Hypothalamus (tissue), 51 donors: ENCODE results near the gene KRTAP17-1.
A peak's percentile ranks its signal among the peaks of the same experiment; 100 is the strongest.
"Not testable (repeated sequence)": the region's sequence is repeated elsewhere in the genome, so short reads cannot be mapped to it uniquely, and the experiment has no call there.

Experiments
- DNase-seq, 51 donors: peaks; one replicate each; lab custom pipeline; 2025; lab: John Stamatoyannopoulos, UW

The KRTAP17-1 gene, protein sequence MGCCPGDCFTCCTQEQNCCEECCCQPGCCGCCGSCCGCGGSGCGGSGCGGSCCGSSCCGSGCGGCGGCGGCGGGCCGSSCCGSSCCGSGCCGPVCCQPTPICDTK

DNA sequence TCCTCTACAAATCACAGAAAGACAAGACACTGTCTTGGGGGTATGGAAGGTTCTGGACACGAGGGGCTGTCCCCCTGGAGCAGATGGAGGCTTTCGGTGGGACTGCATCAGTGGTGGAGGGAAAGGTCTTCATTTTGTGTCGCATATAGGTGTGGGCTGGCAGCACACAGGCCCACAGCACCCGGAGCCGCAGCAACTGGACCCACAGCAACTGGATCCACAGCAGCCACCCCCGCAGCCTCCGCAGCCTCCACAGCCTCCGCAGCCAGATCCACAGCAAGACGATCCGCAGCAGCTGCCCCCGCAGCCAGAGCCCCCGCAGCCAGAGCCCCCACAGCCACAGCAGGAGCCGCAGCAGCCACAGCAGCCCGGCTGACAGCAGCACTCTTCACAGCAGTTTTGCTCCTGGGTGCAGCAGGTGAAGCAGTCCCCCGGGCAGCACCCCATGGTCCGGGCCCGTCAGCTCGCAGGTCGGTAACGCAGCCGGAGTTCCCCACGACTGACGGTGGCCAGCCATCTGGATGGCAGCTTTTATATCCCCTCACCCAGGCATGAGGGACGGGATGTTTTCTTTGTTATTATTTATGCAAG is at the start of gene KRTAP17-1:
TSS of gene KRTAP17-1 (minus strand) at position 507 of the 591 bp plus-strand sequence. CDS start at position 447, 60 bp downstream.
- DNase-seq, result no peak

DNA sequence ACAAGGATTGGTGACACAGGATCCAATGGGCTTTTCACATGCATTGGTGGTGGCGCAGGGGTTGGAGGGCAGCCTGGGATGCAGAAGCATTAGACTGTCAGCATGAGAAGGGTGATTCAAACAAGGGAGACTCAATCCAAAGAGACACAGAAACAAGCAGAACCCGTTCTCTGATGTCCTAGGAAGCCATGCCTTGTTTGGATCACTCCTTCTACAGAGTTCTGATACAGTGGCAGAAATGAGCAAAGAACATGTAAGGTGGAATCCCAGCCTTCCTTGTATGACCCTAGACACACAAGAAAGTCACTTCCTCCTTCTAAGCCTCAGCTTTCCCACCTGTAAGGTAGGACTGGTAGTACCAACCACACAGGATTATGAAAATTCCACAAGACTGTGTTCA is 48.4 kb upstream of the KRTAP17-1 start:
- no peak for DNase-seq

DNA sequence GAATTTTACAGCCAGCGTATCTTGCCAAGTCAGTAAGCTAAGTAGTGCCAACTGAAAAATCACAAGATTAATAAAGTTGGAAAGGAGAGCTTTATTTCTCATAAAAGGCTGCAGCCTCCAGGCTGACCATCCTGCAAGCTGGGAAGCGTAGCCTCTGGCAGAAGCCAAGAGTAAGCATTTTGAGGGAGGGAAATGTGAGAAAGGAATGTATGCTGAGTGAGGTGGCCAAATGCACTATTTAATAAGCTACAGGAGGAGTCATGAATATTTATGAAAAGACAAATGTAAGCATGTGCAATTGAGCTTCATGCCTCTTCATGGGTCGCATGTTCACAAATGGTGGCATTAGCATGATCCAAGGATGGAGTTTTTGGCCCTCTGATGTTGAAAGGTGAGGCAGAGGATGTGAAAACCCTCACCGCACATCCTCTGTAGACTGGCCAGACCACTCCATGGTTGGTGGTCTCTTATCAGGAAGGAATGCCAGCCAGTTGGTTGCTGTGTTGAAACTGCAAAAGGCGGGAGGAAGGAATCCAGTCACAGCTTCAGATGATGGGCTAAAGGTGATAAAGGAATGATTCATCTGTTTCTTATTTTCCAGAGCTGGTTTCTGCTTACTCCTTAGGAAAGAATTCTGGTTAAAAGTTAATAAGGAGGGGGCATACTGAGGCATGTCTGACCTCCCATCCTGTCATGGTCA is 44.9 kb upstream of the KRTAP17-1 start:
- DNase-seq, result no peak

DNA sequence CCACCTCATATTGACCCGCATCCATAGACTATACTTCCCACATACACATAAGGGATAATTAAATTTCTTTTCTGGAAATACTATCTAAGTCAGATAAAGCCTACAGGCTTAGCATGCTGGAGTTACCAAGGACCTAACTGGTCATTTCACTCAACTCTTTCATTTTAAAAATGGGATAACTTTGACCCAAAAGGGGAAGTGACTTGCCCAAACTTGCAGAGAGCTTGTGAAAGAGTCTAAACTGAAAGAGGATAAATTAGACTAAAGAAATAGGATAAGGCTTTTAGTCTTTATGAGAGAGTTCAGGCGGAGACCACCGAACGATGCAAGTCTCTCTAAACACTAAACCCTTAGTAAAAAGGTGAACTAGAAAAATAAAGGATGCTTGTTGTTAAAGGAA is 39.0 kb upstream of the KRTAP17-1 start:
- DNase-seq, result no peak

DNA sequence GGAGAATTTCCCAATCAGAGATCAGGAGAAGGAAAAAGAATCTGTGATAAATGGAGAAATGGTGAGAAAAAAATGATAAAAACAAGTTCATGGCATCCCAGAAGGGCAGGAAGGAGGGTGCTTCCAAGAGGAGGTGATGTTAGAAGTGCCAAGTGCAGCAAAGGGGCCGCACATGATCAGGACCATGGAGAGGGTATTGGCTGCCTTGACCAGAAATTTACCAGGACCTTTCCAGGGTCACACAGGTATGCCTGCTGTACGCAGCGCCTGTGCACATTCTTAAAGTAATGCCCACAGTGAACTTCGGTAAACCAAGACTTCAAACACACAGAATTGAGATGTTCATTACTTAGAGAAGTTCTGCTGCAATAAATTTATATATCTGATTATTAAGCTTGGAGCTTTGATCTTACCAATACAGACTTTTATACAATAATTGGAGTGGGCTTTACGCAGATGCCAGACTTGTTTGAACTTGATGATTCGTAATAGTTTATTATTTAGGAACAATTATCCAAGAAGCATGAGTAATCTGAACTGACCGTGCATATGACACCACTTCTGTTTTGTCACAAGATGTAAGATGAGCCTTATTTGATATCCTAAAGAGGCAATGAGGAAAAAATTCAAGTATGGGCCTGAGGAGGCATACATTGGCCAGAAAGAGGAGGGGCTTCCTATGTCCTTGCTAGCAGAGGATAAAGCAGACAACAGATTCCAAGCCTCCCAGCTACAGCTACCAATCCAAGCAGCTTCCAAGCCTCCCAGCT is 37.3 kb upstream of the KRTAP17-1 start:
- DNase-seq, result no peak

DNA sequence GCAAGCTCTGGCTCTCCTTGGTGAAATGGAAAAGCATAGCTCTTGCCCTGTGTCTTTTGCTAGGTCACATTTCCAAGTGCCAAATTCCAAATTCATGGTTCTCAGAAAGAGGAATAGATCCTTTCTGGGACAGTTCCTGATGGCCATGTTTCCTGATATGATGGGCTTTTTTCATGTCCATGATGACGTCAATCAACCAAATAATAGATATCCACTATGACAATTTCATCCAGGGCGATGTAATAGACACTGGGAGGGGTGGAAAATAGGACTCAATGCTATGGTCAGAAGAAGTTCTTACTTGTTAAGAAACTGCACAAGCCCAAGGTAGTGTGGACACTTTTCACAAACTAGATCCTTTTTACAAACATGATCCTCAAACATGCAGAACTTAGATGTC is 35.7 kb upstream of the KRTAP17-1 start:
- DNase-seq, result no peak

DNA sequence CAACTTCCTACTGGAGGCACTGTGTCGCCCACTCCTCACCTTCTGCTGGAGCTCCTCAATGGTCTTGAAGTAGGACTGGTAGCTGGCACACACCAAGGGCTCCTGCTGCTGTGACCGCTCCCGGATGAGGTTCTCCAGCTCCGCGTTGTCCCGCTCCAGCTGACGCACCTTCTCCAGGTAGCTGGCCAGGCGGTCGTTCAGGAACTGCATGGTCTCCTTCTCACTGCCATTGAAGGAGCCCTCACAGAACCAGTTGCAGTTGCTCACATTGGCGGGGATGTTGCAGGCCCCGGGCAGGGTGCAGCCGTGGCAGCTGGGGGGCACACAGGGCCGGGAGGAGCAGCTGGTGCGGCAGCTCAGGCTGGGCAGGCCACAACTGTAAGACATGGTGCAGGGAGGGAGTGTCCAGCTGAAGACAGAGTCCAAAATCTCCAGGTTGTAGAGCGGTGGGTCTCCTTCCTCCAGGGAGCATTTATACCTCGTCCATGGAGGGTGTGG is 34.9 kb upstream of the KRTAP17-1 start, which contains the start of gene KRT33A:
TSS of gene KRT33A (minus strand) at position 448 of the 498 bp plus-strand sequence. CDS start at position 387, 61 bp downstream.
- DNase-seq, result not testable (repeated sequence)

DNA sequence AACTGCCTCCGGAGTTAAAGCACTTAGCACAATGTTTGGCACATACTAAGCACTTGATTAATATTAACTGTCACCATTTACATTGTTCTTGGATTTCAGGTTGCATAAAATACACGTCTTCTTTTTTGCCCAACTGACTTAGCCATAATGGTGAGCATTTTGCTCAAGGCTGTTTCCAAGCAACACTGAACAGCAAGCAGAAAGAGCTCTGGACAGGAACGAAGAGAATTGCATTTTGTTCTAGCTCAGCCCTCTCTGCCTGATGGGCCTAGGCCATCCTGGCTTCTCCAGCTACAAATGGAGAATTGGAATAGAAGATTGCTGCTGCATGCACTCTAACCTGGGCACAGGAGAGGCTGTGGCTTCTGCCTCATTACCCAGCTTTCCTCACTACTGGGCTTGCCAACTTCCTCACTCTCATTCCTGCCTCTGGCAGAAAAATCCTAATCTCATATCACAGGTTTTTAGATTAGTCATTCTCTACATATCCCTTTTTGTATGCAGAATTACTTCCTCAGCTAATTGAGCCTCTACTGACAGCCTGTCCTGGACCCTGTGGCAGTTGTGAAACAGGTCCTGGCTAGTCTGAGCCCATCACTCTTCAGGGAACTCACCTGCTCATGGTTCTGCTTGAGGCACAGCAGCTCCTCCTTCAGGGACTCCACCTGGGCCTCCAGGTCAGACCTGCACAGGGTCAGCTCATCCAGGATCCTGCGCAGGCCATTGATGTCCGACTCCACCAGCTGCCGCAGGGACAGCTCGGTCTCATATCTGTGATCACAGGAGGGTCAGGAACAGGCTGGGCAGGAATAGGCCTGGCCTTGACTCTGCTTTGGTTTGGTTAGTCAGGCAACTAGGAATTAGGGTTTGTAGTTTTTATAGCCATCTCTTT is 32.6 kb upstream of the KRTAP17-1 start:
- DNase-seq, result peak in 1 of 51 donors; percentile 35

DNA sequence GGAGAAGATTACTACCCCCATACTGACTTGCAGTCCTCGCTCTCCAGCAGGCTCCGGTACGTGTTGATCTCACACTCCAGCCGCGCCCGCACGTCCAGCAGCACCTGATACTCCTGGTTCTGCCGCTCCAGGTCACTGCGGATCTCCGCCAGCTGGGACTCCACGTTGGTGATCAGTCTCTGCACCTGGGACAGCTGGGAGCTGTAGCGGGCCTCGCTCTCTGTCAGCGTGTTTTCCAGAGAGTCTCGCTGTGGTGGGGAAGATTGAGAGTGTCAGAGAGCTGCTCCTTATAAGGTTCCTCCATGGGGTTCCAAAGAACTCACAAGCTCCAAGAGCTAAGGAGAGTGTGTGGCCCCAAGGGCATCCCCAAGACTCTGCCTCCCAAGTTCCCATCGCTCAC is 30.9 kb upstream of the KRTAP17-1 start:
- DNase-seq, result not testable (repeated sequence)

DNA sequence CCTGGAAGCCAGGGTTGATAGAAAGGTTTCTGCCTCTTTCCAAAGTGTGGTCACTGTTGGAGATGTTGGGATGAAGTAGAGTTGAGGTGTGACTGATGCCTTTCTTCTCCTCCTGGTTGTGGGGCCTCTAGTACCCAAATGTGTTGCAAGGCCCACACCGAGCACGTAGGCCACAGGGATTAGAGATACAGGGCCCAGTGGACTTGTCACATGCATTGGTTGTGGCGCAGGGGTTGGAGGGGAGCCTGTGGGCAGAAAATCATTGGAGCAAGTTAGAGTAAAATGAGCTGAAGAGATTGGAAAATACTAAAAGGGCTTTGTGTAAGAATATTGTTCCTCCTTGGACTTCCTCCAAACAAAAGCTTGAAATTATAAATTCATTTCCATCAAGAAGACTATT is 30.5 kb upstream of the KRTAP17-1 start:
- DNase-seq, result no peak

DNA sequence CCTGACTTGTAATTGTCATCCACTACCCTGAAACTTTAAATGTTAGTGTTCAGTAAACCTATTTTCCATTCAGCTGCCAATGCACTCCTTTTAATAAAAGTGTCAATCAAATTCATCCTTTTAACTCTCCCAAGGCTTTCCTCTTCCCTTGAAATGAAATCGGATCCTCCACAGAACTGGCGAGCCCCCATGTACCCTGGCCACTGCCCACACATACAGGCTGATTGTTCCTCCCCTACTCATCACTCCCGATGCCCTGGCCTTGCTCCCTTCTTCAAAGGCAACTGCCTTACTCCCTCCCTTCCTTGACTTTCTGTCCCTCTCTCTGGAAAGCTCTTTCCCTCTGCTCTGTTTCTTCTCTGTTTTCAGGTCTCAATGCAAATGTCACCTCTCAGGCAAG is 27.5 kb upstream of the KRTAP17-1 start:
- DNase-seq, result no peak

DNA sequence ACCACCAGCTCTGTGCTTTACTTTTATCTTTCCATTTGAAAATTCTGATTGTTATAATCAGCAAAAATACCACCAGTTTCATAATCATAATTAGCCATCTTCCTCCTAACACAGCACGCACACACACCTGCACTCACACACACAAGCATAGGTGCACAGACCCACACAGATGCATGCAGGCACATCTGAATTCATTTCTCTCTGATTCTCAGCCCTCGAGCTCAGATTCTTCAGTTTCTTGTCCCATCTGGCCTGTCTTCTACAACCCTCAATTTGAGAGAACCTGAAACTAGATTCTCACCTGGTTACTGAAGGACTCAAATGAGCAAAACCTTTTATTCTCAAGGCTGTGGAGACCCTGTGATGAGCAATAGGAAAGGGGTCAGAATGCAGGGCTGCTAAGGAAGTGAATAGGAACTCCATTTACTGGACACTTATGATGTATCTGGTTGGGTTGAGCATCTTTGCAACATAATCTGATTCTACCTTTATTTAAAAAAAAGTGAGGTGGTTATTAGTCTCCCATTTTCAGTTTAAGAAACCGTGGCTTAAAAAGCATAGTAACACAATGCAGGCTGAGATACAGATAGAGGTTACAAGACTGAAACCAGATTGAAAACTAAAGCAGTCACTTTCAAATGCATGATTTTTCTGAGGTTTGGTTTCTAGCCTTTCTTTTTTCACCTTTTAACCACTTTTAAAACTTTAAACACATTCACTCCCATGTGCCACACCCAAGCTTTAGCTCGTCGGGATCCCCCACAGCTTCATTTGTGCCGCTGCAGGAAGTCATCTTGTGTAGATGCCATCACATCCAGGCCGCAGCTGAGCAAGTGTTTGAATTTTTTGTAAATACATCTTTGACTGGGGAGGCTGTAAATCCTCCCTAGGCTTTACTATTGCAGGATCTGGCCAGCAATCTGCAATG is 25.7 kb upstream of the KRTAP17-1 start:
- DNase-seq, result no peak

DNA sequence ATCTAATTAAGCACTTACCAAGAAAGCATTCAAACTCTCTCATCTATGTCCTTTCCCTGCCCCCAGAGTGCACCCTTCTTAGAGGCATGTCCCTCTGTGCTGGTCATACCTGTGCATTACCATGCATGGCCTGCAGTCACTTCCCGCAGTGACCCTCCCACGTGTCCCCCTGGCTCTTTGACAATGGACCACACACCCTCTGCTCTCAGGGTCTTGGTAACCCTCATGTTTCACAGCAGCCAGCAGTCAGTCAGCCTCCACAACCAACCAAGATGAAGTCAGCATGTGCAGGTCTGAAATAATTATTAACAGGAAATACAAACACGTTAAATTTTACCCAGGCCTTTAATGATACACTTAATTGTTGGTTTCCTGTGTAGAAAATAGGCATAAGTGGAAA is 25.0 kb upstream of the KRTAP17-1 start:
- no peak for DNase-seq

DNA sequence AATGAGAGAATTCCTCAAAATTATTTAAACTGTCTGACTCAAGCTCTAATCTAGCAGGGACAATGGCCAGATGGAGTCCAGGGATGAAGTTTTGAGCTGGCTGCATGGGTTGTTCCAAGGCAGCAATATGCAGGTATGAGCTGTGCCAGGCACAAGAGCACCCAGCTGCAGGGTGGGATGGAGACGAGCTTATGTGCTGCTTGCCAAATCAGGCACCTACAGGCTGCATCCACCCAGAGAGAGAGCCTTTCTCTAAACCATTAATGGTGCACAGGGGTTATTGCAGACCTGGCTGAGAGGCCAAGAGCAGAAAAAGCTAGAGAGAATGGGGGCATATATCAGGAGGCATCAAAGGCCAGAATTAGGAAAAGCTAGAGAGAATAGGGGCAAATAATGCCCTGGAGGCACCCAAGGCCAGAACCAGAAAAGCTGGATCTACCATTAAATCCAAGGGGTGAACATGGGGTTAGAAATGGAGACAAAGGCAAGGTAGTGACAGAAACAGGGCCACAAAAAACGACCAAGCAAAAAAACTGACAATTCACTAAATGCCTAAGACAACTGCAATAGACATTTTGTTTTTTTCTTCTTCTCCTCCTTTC is 24.2 kb upstream of the KRTAP17-1 start:
- DNase-seq, result no peak

DNA sequence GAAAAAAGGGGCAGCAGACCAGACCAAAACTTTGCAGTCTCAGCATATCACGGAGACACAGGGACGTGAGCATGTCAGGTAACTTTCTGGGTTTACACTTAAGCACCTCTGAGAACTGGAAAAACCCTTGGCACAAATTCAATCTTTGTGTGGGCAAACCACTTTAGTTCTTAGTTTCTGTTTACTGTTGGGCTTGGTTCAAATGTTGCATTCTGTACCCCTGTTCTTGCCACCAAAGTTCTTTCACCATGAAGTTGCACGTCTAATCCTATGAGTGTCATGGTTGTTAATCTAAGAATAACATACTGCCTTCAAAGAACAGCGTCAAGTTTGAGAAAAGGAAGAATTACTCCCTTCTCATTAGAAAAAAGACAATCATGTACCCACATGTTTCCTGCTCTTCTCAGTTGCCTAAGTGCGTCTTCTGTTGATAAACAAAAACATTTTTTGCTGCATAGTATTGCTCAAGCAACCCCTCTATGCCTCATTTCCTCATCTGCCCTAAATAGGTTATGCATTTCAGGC is 23.5 kb upstream of the KRTAP17-1 start:
- no peak for DNase-seq

DNA sequence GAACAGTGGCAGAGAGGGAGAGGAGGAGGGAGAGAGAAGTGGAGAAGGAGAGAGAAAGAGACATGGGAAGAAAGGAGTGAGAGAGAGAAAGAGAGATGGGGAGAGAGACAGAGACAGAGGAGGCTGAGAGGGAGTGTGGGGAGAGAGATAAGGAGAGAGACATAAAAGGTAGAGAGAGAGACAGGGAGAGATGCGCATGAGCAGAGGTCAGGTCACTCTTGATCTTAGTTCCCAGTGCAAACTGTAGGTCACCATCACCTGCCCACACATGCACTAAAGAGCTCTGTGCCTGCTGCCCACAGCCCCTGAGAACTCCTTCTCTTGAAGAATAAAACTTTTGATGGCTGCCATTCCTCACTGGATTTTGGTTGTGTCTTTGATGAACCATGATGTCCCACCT is 20.2 kb upstream of the KRTAP17-1 start:
- no peak for DNase-seq

DNA sequence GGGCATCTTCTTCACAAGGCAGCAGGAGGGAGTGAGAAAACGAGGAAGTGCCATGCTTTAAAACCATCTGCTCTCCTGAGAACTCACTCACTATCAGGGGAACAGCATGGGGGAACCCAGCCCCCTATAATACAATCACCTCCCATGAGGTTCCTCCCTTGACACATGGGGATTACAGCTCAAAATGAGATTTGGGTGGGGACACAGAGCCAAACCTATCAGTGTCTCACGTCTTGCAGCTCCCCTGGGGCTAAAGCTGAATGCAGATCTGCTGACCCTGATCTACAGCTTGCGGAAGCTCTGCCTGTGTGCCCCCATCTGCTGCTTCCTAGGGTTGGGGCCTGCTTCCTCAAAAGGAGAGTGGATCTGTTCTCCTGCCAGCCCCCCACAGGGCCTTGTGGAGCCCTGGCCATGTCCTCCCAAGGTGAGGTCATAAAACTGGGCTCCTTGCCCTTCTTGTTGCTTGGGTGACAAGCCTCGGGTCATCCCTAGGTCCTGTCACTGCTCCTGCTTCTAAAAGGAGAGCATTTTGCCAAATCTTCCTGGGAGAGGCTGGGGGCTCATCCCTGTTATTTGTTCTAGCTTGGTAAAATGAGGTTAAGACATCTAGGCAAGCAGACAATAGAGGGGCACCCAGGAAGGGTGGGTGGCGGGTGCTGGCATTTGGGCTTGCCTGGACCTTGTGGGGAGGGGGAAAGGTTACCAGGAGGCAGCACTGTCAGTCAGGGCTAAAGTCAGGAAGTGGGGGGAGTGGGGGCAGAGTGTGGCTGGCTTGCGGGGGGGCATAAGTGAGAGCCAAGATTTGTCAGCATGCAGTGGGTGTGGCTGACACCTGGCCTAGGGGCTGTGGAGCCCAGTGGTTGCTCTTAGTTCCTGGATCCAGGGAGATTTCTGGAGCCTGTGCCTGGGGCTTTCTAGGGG is 19.1 kb upstream of the KRTAP17-1 start:
- DNase-seq, result no peak
